Natural killer cell (primary cell): ENCODE measurements around the gene SYNPR. TPM values are rescaled to one million over a fixed set of nuclear protein-coding genes. Genes with fewer than 3 reads are reported as not detected.
"Not testable (repeated sequence)": the region's sequence is repeated elsewhere in the genome, so short reads cannot be mapped to it uniquely, and the experiment has no call there.

Experiments used
- ATAC-seq, 3 donors: fragments of 150-1000 bp in 2 of 3; fragments of 200-7000 bp in 1 of 3; cut with Tn5 transposase; 1 replicate in 1 of 3; 2 replicates in 2 of 3; pipeline ENCODE4 v1.10.0; 2021; ENCODE audit warnings: mild to moderate bottlenecking in 2 of 3, moderate library complexity in 2 of 3
- DNase-seq, 2 donors: peaks; one replicate each; pipeline versions ENCODE4 v3.0.0 to v3.0.0-alpha.2; 2013 to 2021; ENCODE audit warnings: mixed read lengths in 1 of 2
- H3K27ac ChIP-seq: one replicate; pipeline ENCODE4 v1.5.1; 2013; ENCODE audit warnings: mild to moderate bottlenecking, low read length
- H3K27me3 ChIP-seq: one replicate; pipeline ENCODE4 v1.6.1; 2013; ENCODE audit warnings: low read length; ENCODE audit not compliant: control insufficient read depth, insufficient read depth
- H3K36me3 ChIP-seq: one replicate; pipeline ENCODE4 v1.6.1; 2013; ENCODE audit warnings: low read length; ENCODE audit not compliant: control insufficient read depth, insufficient read depth
- H3K4me1 ChIP-seq: one replicate; pipeline ENCODE4 v1.6.1; 2013; ENCODE audit warnings: low read length; ENCODE audit not compliant: control insufficient read depth, insufficient read depth
- H3K4me3 ChIP-seq: one replicate; pipeline ENCODE4 v1.5.1; 2013; ENCODE audit warnings: low read length
- H3K9me3 ChIP-seq: one replicate; pipeline ENCODE4 v1.6.1; 2013; ENCODE audit warnings: low read length; ENCODE audit not compliant: control insufficient read depth, insufficient read depth
- H3K27ac Mint-ChIP-seq, 2 donors: one replicate each; pipeline ENCODE4 v1.8.0; 2022; ENCODE audit warnings: mild to moderate bottlenecking in 2 of 2, mixed read lengths in 2 of 2, moderate library complexity in 1 of 2
- H3K27me3 Mint-ChIP-seq, 2 donors: one replicate each; pipeline ENCODE4 v1.8.0; 2022; ENCODE audit warnings: low read depth in 2 of 2, mixed read lengths in 2 of 2
- H3K36me3 Mint-ChIP-seq: one replicate; pipeline ENCODE4 v1.8.0; 2022; ENCODE audit warnings: mixed read lengths
- H3K4me1 Mint-ChIP-seq, 2 donors: one replicate each; pipeline ENCODE4 v1.8.0; 2022; ENCODE audit warnings: mixed read lengths in 2 of 2
- H3K4me3 Mint-ChIP-seq: one replicate; pipeline ENCODE4 v1.8.0; 2022; ENCODE audit warnings: mild to moderate bottlenecking, moderate library complexity, mixed read lengths
- H3K9me3 Mint-ChIP-seq, 2 donors: one replicate each; pipeline ENCODE4 v1.8.0; 2022; ENCODE audit warnings: mixed read lengths in 2 of 2
- CTCF ChIP-seq: fragments of 200-600 bp; IDR thresholded peaks from one replicate; pipeline ENCODE4 v1.8.0; 2022; ENCODE audit warnings: antibody characterized with exemption
- WGBS: methylation state at CpG from one replicate; pipeline ENCODE4 v1.1.7; 2013; ENCODE audit warnings: missing lambda C conversion rate; ENCODE audit not compliant: insufficient coverage; 5-methylcytosine and 5-hydroxymethylcytosine counted together
- intact Hi-C: fragments of 100-400 bp; cut with micrococcal nuclease; formaldehyde crosslinking; loops from one replicate; pipeline ENCODE4 v1.14.2; 2022
- total RNA-seq, 4 donors: library from RNA; stranded (reverse); fragments of 120-200 nt in 1 of 4; gene quantifications; one replicate each; pipeline versions ENCODE4 v1.2.3 to v1.2.4, GENCODE V29; 2013 to 2022

Gene SYNPR
- total RNA-seq, 3 donors from 2014 or later (not counting 1 experiment from before 2014, with no cell fraction given) = not detected

- TF ChIP-seq CTCF = no peak
- no peaks in the 10 kb centered on the region for H3K4me1 ChIP-seq
- no CpG with 5 or more reads among the region's 1 CpG for WGBS
- Mint-ChIP-seq H3K27me3 (no peaks in the 10 kb centered on the region), H3K36me3 (no peaks in the 10 kb centered on the region), H3K4me3 (no peak overlapping the region), H3K9me3 (peaks cover 2 to 8% of the 10 kb centered on the region in 2 donors), H3K27ac (no peak overlapping the region), H3K4me1 (no peaks in the 10 kb centered on the region)
- H3K9me3 ChIP-seq = no peaks in the 10 kb centered on the region
- DNase-seq = no peak
- H3K4me3 ChIP-seq = no peak overlapping the region
- no peaks in the 10 kb centered on the region for H3K36me3 ChIP-seq
- intact Hi-C loops = no loop called here
- no peak for ATAC-seq
- no peak overlapping the region for H3K27ac ChIP-seq
- H3K27me3 ChIP-seq = no peaks in the 10 kb centered on the region
These were observed 32.3 kb upstream of the SYNPR start for GRCh38 chr3:63245726-63246241.

- no peaks in the 10 kb centered on the region for H3K4me1 ChIP-seq
- no peaks in the 10 kb centered on the region for H3K4me1 Mint-ChIP-seq
- H3K27ac Mint-ChIP-seq = no peak overlapping the region
- intact Hi-C loops = no loop called here
- no peak overlapping the region for H3K4me3 ChIP-seq
- no peak for DNase-seq
- ATAC-seq = no peak
- WGBS = 39% methylated on average over 2 of the region's 2 CpGs
- no peaks in the 10 kb centered on the region for H3K9me3 ChIP-seq
- no peak overlapping the region for H3K4me3 Mint-ChIP-seq
- H3K27me3 Mint-ChIP-seq = no peaks in the 10 kb centered on the region
- H3K27me3 ChIP-seq = no peaks in the 10 kb centered on the region
- no peaks in the 10 kb centered on the region for H3K36me3 ChIP-seq
- no peak overlapping the region for H3K27ac ChIP-seq
- H3K36me3 Mint-ChIP-seq = no peaks in the 10 kb centered on the region
- peaks cover 2 to 5% of the 10 kb centered on the region in 2 donors for H3K9me3 Mint-ChIP-seq
- TF ChIP-seq CTCF = no peak
These were observed 30.1 kb upstream of the SYNPR start for GRCh38 chr3:63248015-63248414.

- intact Hi-C loops = no loop called here
These were observed 26.6 kb upstream of the SYNPR start for GRCh38 chr3:63251499-63251898.

GRCh38 chr3:63255819-63256218 is 22.3 kb upstream of the SYNPR start:
- H3K4me3 ChIP-seq, H3K9me3 ChIP-seq, H3K27me3 Mint-ChIP-seq, H3K4me1 Mint-ChIP-seq, H3K36me3 Mint-ChIP-seq, H3K27me3 ChIP-seq, H3K27ac Mint-ChIP-seq, intact Hi-C loops, H3K4me3 Mint-ChIP-seq, DNase-seq, H3K9me3 Mint-ChIP-seq, H3K27ac ChIP-seq, ATAC-seq, H3K36me3 ChIP-seq, H3K4me1 ChIP-seq: not testable (repeated sequence)
- WGBS = 82% methylated on average over 9 of the region's 9 CpGs

More at GRCh38 chr3:63251499-63251898, 26.6 kb upstream of the SYNPR start:
- Histone ChIP-seq H3K36me3 (no peaks in the 10 kb centered on the region), H3K9me3 (no peaks in the 10 kb centered on the region), H3K4me1 (no peaks in the 10 kb centered on the region), H3K4me3 (no peak overlapping the region), H3K27me3 (no peaks in the 10 kb centered on the region), H3K27ac (no peak overlapping the region)
- Mint-ChIP-seq H3K27me3 (no peaks in the 10 kb centered on the region), H3K9me3 (peaks cover 0 to 2% of the 10 kb centered on the region in 2 donors), H3K4me3 (no peak overlapping the region), H3K27ac (no peak overlapping the region), H3K4me1 (no peaks in the 10 kb centered on the region), H3K36me3 (no peaks in the 10 kb centered on the region)
- ATAC-seq (no peak), DNase-seq (no peak)
- no peak for TF ChIP-seq CTCF
- WGBS = 71% methylated on average over 6 of the region's 7 CpGs
